ENCODE data around the gene NR2C2. TPM values are rescaled to one million over a fixed set of nuclear protein-coding genes. Genes with fewer than 3 reads are reported as not detected.

The NR2C2 gene
- total RNA-seq: 10 to 100 TPM; 10.8 to 18.6 (median 12.2) TPM
- long read RNA-seq, partial matches to known transcripts: 0 of 1 reads
- long read RNA-seq, other reads (novel, unspliced or antisense): 1 of 1 reads

- Histone ChIP-seq H3K4me3 (peak within 1 kb of the TSS; percentile 70 to 98 (median 94)), H3K9me3 (no peaks in the 10 kb centered on the region), H3K4me1 (peaks cover 0 to 42% (median 20%) of the 10 kb centered on the region in 4 donors), H3K36me3 (peaks cover 0 to 10% (median 7%) of the 10 kb centered on the region in 4 donors), H3K27me3 (no peaks in the 10 kb centered on the region), H3K27ac (peak within 1 kb of the TSS; percentile 92 to 96 (median 94))
- DNase-seq: peak; percentile 94
- peak; percentile 67 to 74 (median 74) for ATAC-seq
- intact Hi-C loops (cut with DNase I): no loop called here
- peak; percentile 93 for TF ChIP-seq POLR2A (IDR thresholded peaks at IDR 0.05)
- no peak for TF ChIP-seq CTCF (IDR thresholded peaks at IDR 0.05)
- WGBS (ENCODE audit: insufficient coverage, low coverage, low lambda C conversion rate, missing lambda C conversion rate): 0% methylated on average over 3 of the region's 108 CpGs
Observed at GRCh38 chr3:14947100-14947885, at the start of gene NR2C2. Gene NR2C2 (plus strand): TSS chr3:14947583. CDS start chr3:15003915, 56,332 bp downstream.

DNA sequence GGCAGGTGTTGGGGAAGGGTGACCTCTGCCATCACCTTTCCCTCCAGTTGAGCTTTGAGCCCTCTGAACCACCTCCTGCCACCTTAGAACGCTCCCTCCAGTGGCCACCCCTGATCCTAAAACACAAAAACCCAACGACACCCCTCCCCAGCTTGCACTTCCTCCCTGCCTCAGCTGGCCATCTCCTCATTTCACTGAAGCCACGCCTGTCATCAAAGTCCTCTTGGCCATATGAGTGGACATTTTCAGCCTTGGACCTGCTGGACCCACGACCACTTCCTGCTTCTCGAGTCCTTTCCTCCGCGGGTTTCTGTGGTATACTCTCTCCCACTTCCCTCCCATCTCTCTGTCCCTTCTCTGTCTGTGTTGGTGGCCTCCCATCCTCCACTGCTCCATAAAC lies 48.5 kb upstream of the NR2C2 start:
- Histone ChIP-seq H3K27me3 (no peaks in the 10 kb centered on the region), H3K36me3 (no peaks in the 10 kb centered on the region), H3K4me1 (peaks cover 0 to 33% (median 13%) of the 10 kb centered on the region in 4 donors), H3K27ac (no peak overlapping the region), H3K4me3 (no peak overlapping the region), H3K9me3 (no peaks in the 10 kb centered on the region)
- ATAC-seq (no peak), DNase-seq (no peak)
- no peak for TF ChIP-seq POLR2A (IDR thresholded peaks at IDR 0.05)
- no peak for TF ChIP-seq CTCF (IDR thresholded peaks at IDR 0.05)
- WGBS (ENCODE audit: insufficient coverage, low coverage, low lambda C conversion rate, missing lambda C conversion rate): 30% methylated on average over 7 of the region's 7 CpGs
- intact Hi-C loops (cut with DNase I): no loop called here

DNA sequence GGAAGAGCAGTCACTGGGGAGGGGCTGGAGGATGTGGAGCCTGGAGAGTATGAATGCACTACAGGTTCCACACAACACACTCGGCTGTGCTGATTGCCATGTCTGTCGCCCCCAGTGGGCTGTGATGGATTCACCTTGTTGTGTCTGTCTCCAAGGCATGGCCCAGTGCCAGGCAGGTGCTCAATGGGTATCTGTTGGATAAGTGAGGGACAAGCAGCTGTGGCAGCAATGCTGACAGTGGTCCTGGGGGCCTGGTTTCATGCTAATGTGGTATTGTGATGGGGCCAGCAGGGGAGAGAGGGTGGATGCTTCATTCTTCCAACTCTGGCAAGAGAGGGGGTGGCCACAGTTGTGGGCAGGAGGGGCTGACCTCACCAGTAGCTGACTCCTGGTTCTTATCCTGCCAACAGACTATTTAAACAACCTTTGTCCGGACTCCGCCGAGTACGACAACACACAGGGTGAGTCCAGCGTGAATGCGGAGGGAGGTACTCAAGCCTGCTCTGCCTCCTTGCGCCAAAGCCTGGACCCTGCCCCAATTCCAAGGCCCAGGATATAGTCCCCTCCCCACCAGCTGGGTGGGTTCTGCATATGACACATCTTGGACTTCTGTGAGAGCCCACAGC lies 47.3 kb upstream of the NR2C2 start:
- ATAC-seq (peak; percentile 84 to 92 (median 90)), DNase-seq (peak; percentile 80 to 94 (median 89))
- H3K4me3 ChIP-seq: no peak overlapping the region
- peak overlapping the region; percentile 72 to 77 (median 74) for H3K27ac ChIP-seq
- no peaks in the 10 kb centered on the region for H3K36me3 ChIP-seq
- TF ChIP-seq CTCF (IDR thresholded peaks at IDR 0.05): peak in 2 of 4 donors; percentile 21 to 27
- peak; percentile 25 for TF ChIP-seq POLR2A (IDR thresholded peaks at IDR 0.05)
- intact Hi-C loops (cut with DNase I): no loop called here
- no CpG with 5 or more reads among the region's 9 CpGs for WGBS (ENCODE audit: insufficient coverage, low coverage, low lambda C conversion rate, missing lambda C conversion rate)
- H3K9me3 ChIP-seq: no peaks in the 10 kb centered on the region
- H3K27me3 ChIP-seq: no peaks in the 10 kb centered on the region
- peaks cover 0 to 33% (median 13%) of the 10 kb centered on the region in 4 donors for H3K4me1 ChIP-seq

- Histone ChIP-seq H3K4me3 (no peak overlapping the region), H3K27ac (peak overlapping the region; percentile 72 to 77 (median 74)), H3K36me3 (no peaks in the 10 kb centered on the region), H3K9me3 (no peaks in the 10 kb centered on the region), H3K4me1 (peaks cover 0 to 33% (median 13%) of the 10 kb centered on the region in 4 donors), H3K27me3 (no peaks in the 10 kb centered on the region)
- WGBS (ENCODE audit: insufficient coverage, low coverage, low lambda C conversion rate, missing lambda C conversion rate): 18% methylated on average over 3 of the region's 15 CpGs
- intact Hi-C loops (cut with DNase I): no loop called here
- DNase-seq: peak; percentile 82 to 93 (median 88)
- peak; percentile 81 to 88 (median 85) for ATAC-seq
- TF ChIP-seq CTCF (IDR thresholded peaks at IDR 0.05) (peak in 3 of 4 donors; percentile 9 to 41 (median 24)), POLR2A (IDR thresholded peaks at IDR 0.05) (no peak)
Observed at GRCh38 chr3:14900881-14901873, 46.2 kb upstream of the NR2C2 start.
